ENCODE results near the gene KIAA1143. TPM values are rescaled to one million over a fixed set of nuclear protein-coding genes. Genes with fewer than 3 reads are reported as not detected.

KIAA1143 gene
- 12.1 and 15.6 TPM in 2 replicates for total RNA-seq

DNA sequence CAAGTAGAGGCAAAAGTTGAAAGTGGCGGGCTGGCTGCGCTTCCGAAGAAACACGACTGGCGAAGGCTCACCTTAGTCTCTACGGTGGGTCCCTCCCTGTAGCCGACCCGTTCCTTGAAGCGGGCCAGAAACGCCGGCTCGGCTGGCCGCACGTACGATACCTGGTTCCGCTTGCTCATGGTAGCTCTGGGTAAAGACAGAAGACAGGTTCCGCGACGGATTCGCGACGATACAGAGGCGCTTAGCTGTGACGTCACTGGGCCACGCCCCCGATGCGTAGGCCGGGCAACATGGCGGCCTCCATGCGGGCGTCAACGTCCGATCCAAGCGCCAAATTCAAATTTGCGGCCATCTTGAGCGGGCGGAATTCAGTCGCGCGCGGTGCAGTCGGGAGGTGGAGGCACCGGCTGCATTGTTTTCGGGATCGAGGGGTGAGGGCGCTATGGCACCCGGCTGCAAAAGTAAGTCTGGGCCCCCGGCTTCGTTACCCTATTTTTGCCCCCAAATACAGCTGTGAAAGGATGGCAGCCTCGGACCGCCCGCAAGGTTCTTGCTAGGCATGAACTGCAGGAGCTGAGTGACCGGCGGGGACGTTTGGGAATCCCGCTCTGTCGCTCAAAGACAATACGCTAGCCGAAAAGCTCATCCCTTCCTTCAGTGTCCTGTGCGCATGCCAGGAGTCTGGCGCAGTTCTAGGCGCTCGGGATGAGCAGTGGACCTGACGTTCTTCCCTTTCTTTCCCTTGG, at the start of gene KIAA1143, which contains the start of gene KIF15:
TSS of gene KIAA1143 (minus strand) at position 196 of the 746 bp plus-strand sequence. CDS start at position 179, 17 bp downstream.
TSS of gene KIF15 (plus strand) at position 371 of the 746 bp plus-strand sequence. CDS start at position 443, 72 bp downstream.

DNA sequence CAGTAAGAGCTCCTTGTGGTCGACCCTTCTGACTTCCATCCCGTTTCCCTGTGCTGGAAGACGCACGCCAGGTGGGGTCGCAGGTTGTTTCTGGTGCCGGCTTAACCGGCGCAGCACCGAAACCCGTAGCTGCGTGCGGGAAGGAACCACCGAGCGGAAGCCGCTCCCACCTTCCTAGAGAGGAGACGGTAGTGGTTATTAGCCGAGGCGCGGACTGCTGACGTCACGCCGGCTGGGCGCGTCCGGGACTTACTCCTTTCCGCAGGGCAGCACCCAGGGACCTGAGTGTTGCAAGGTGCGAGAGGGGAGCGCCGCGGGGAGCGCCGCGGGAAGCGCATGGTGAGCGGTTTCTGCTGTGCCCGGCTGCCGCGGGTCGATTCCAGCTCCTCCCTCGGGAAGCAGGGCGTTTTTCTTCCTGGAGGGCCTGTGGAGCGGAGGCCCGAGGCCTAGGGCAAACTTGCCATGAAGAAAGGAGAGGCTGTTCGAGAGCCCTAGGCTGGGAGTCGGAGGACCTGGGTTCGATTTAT, 32.0 kb downstream of the KIAA1143 start, which contains the start of gene ZNF501:
TSS of gene ZNF501 (plus strand) at position 252 of the 527 bp plus-strand sequence. CDS start 4,787 bp downstream, outside the sequence.

DNA sequence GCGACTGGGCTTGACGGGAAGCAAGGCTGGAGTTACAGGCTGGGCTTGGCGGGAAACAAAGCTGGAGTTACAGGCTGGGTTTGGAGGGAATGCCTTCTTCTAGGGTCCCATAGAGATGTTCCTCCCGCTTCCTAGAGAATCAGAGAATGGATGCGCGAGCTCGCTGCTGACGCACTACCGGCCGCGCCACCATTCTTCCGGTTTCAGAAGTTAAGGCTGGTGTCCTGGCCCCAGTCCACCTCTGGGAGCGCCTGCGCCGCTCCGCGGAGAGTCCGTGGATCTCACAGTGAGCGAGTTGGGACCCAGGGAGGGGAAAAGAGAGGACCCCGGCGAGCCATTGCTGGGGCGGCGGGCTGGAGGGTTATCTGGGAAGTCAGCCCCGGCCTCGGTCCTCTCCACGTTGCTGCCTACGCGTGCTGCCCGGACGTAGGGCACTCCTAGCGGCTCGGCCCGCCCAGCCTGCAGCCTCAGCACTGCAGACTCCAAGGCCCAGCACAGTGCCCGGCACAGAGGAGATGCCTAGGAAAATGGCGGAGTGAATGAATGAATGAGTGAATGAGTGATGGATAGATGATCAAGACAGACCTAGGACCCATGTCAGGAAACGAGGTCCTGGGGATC, 48.9 kb downstream of the KIAA1143 start, which contains the start of gene ZNF502:
TSS of gene ZNF502 (plus strand) at position 206 of the 621 bp plus-strand sequence. CDS start 7,602 bp downstream, outside the sequence.

Other genes with a start within 250 kb of the KIAA1143 start
- 4.9 and 8.0 TPM in 2 replicates for gene ZKSCAN7, start 206.4 kb downstream of the KIAA1143 start, total RNA-seq
- 1.1 and 1.6 TPM in 2 replicates for gene ZNF660, start 176.7 kb downstream of the KIAA1143 start, total RNA-seq
- gene ZNF197, start 136.6 kb downstream of the KIAA1143 start, total RNA-seq, result 4.7 and 9.1 TPM in 2 replicates
- 4.1 and 7.0 TPM in 2 replicates for gene ZNF35, start 112.9 kb downstream of the KIAA1143 start, total RNA-seq
- gene ZNF502, start 49.0 kb downstream of the KIAA1143 start, total RNA-seq, result 1.5 and 1.9 TPM in 2 replicates
- gene ZNF501, start 32.0 kb downstream of the KIAA1143 start, total RNA-seq, result 2.4 and 2.9 TPM in 2 replicates
- gene KIF15, start 175 bp upstream of the KIAA1143 start, total RNA-seq, result 0.38 and 13.9 TPM in 2 replicates
- gene TMEM42, start 100.3 kb upstream of the KIAA1143 start, total RNA-seq, result 23.0 and 42.3 TPM in 2 replicates
- 0.13 and 0.65 TPM in 2 replicates for gene TGM4, start 113.0 kb upstream of the KIAA1143 start, total RNA-seq
- 68.9 and 87.6 TPM in 2 replicates for gene ZDHHC3, start 214.6 kb upstream of the KIAA1143 start, total RNA-seq
- 28.8 and 54.8 TPM in 2 replicates for gene EXOSC7, start 214.6 kb upstream of the KIAA1143 start, total RNA-seq

All from mesangial cell (primary cell).